C4-2B (cell line): Measurements from ENCODE around the gene H1-8.

Experiments
- ZFX ChIP-seq: fragments of 450-650 bp; IDR thresholded peaks from 2 replicates; pipeline ENCODE4 v1.6.1; 2017
- TF ChIP-seq, protein P1 (sequence below): fragments of 450-650 bp; conservative IDR thresholded peaks from 2 replicates; pipeline ENCODE4 v1.5.1; 2017; ENCODE audit warnings: mild to moderate bottlenecking

DNA sequence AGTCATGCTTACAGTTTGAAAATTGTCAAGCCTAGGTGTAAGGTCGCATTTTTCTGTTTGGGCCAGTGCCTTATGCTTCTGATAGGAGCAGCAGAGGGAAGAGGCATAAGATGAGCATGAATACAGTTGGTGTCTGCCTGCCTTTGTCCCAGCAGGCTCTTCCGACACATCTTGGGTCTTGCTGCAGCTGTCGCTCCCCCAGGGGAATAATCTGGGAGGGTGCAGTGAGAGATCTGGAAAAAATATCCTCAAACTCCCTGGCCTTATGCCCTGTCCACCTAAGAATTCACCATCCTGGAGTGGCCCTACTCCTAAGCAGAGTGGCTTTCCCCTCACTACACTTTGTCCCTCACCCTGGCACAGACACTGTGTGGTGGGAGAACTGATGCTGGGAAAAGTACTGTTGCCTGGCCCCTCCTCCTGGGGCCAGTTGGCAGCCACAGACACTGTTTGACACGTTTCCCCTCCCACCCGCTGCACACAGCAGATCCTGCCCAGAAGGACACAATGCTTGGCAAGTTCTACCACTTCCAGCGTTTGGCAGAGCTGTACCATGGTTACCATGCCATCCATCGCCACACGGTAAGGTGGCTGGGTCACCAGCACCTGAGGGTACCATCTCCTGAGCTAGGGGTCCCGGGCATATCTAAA is 35.7 kb upstream of the H1-8 start:
- TF ChIP-seq, protein P1, sequence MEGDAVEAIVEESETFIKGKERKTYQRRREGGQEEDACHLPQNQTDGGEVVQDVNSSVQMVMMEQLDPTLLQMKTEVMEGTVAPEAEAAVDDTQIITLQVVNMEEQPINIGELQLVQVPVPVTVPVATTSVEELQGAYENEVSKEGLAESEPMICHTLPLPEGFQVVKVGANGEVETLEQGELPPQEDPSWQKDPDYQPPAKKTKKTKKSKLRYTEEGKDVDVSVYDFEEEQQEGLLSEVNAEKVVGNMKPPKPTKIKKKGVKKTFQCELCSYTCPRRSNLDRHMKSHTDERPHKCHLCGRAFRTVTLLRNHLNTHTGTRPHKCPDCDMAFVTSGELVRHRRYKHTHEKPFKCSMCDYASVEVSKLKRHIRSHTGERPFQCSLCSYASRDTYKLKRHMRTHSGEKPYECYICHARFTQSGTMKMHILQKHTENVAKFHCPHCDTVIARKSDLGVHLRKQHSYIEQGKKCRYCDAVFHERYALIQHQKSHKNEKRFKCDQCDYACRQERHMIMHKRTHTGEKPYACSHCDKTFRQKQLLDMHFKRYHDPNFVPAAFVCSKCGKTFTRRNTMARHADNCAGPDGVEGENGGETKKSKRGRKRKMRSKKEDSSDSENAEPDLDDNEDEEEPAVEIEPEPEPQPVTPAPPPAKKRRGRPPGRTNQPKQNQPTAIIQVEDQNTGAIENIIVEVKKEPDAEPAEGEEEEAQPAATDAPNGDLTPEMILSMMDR: no peak
- no peak for TF ChIP-seq ZFX
